ENCODE measurements around the gene OR14C36. TPM values are rescaled to one million over a fixed set of nuclear protein-coding genes. Genes with fewer than 3 reads are reported as not detected.
"Not testable (repeated sequence)": the region's sequence is repeated elsewhere in the genome, so short reads cannot be mapped to it uniquely, and the experiment has no call there.

OR14C36 gene, protein sequence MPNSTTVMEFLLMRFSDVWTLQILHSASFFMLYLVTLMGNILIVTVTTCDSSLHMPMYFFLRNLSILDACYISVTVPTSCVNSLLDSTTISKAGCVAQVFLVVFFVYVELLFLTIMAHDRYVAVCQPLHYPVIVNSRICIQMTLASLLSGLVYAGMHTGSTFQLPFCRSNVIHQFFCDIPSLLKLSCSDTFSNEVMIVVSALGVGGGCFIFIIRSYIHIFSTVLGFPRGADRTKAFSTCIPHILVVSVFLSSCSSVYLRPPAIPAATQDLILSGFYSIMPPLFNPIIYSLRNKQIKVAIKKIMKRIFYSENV
- not detected for total RNA-seq
- long read RNA-seq = 0 reads

DNA sequence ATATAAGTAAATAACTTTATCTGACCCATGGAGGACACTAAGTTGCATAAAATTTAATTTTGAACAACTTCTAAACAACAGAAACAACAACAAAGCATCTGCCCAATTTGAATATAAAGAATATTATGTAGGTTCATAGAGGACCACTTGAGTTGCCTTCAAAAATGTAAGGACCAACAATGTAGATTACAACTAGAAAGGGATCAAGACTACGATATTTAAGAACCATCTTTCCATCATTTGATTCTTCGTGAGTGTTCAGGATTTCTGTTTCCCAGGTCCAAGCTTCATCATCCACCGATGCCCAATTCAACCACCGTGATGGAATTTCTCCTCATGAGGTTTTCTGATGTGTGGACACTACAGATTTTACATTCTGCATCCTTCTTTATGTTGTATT lies at the start of gene OR14C36:
OR14C36 (plus strand) TSS at position 301 of the 400 bp plus-strand sequence; CDS start at position 301, 0 bp downstream.
- intact Hi-C loops (cut with DNase I) = no loop called here
- DNase-seq (ENCODE audit: low spot score) = no peak

DNA sequence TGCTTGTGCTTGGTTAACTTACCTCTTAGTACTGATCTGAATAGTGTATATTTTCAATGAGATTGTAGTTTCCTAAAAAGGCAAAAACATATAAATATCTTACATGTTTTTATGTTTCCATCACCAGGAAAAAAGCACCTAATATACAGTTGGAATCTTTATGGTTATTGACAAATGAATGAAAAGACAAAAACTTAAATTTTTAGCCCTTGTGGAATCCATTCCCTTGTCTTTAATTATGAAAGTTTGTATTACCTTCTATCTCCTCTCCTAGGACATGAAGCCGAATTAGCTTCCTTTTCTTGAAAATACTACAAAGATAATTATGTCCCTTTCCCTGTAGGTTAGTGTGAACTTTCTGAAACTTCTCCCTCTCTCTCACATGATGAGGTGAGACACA lies 45.3 kb upstream of the OR14C36 start, which contains the start of gene OR2T12:
OR2T12 (minus strand) TSS at position 101 of the 400 bp plus-strand sequence. CDS start 7,846 bp downstream, outside the sequence.
- DNase-seq (ENCODE audit: low spot score) = no peak
- intact Hi-C loops (cut with DNase I) = no loop called here

DNA sequence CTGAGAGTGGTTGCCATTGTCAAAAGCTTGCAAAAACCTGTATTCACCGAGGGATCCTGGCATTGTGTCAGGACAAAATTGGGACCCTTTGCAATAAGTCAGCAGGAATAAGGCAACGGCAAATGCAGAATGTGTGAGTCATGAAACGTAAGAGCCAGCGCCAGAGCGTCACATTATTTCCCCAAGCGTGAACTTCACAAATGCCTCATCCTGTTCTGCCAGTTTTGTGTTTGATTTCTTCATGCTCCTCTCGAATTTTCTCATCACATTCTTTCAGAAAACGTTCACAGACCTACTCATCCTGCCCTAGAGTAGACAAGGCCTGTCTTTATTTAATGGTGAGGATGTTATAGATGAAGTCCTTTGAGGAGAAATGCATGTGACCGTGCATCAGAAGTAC lies 42.9 kb upstream of the OR14C36 start:
- intact Hi-C loops (cut with DNase I); DNase-seq (ENCODE audit: low spot score): not testable (repeated sequence)

DNA sequence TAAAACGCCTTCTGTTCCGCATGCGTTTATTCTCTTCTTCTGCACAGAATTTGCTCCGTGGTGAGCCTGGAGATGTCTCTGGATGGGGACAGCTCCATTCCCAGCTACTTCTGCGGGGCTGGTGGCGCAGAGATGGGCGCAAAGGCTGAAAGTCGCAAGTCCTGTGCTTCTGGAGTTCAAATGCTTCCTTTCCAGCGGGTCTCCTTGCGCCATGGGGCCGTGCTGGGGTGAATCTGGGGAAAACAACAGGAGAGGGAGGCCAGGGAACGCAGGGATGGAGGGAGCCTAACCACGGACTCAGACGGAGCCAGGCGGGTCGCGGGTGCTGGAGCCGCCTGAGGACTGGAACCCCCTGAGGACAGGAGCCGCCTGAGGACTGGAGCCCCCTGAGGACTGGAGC lies 42.5 kb upstream of the OR14C36 start:
- intact Hi-C loops (cut with DNase I) = no loop called here
- no peak for DNase-seq (ENCODE audit: low spot score)

DNA sequence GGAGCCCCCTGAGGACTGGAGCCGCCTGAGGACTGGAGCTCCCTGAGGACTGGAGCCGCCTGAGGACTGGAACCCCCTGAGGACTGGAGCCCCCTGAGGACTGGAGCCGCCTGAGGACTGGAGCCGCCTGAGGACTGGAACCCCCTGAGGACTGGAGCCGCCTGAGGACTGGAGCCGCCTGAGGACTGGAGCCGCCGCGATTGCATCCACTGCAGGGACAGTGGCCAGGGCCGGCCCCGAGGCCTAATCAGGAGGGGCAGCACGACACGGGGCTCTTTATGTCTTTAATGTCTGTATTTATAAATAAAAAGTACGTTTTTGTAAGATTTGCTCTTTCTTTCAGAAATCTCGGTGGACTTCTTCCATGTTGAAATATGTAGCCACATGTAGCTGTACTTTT lies 41.8 kb upstream of the OR14C36 start:
- DNase-seq (ENCODE audit: low spot score); intact Hi-C loops (cut with DNase I): not testable (repeated sequence)

DNA sequence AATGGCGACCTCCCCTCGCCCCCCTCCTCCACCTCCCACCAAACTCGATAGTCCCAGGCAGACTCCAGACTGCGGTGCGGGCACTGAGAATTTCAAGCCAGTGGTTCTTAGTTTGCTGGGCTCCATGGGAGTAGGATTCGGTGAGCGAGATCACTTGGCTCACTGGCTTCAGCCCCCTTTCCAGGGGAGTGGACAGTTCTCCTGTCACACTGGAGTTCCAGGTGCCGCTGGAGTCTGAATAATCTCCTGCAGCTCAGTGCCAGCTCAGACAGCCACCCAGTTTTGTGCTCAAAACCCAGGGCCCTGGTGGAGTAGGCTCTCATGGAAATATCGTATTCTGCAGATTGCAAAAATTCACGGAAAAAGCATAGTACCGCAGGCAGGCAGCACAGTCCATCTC lies 31.8 kb upstream of the OR14C36 start:
- DNase-seq (ENCODE audit: low spot score) = no peak
- intact Hi-C loops (cut with DNase I) = no loop called here

DNA sequence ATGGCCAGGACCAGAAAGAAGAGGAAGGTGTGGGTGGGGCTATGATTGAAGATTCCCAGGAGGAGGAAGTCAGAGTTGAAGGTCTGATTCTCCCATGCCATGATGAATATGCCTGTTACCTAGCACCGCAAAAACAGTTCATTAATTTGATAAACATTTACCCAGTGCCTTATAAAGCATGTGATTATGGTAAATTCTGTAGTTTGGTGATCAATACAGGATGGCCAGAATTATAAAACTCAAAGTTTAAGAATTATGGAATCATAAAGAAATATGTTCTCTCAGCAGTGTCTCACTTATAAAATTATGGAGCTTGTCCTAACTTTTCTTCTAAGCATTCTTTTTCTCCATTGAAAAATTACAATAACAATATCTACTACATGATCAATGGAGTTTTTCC lies 24.1 kb upstream of the OR14C36 start, which contains the start of gene OR2M7:
OR2M7 (minus strand) TSS at position 101 of the 400 bp plus-strand sequence; CDS start at position 101, 0 bp downstream.
- intact Hi-C loops (cut with DNase I) = no loop called here
- no peak for DNase-seq (ENCODE audit: low spot score)

DNA sequence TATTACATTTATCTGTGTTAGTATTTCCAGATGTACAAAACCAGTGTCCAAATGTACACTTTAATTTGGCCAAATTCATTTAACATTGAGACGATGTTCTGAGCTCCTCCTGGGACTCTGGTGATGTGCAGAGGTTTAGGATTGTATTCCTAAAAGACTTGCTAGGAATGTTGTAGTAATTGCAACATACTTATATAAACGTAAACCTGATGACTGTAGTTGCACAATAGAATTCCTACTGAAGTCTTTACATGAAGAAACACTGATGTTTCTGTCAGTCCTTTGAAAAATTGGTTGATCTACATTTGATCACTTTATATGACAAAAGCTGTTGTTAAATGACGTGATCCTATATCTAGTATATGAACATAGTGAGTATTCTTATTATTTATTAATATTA lies 5.1 kb upstream of the OR14C36 start:
- intact Hi-C loops (cut with DNase I) = no loop called here
- no peak for DNase-seq (ENCODE audit: low spot score)

DNA sequence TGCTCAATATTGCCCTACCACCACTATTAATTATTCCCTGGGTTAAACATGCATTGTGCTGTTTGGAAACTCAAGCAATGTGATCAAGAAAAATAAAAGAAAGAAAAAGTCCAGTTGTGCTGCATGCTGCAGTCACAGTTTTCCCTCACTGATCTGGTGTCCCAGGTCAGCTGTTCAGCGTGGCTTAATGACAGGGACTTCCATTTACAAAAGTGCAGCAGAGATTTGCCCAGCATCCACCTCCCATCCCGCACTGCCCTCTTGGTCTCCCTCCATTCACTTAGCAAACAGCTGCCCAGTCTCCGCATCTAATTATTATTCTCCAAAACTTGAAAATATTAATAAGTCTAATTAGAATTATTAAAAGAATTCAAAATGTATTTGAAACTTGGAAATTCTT lies 10.8 kb downstream of the OR14C36 start:
- intact Hi-C loops (cut with DNase I) = no loop called here

DNA sequence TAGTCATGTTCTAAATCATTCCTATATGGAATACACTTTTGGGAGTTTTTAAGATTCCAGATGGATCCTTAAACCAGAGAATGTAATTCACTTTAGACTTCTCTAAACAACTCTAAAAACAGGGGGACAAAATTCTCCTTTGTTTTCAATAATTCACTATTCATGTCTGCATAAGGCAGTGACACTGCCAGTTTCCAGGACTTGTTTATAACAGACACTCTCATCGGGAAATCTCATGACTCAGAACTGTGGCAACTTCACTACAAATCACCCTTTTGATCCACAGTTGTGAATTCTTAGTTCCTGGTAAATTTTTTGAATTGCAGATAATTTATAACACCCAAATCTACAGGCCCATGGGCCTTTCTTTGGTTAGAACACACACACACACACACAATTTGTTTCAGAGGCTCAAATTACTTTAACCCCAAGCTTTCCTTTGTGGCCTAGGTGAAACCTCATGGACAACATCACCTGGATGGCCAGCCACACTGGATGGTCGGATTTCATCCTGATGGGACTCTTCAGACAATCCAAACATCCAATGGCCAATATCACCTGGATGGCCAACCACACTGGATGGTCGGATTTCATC lies 12.6 kb downstream of the OR14C36 start, which contains the start of gene OR2T4:
OR2T4 (plus strand) TSS at position 545 of the 595 bp plus-strand sequence; CDS start at position 545, 0 bp downstream.
- intact Hi-C loops (cut with DNase I) = no loop called here
- no peak for DNase-seq (ENCODE audit: low spot score)

More for the DNA sequence above, 10.8 kb downstream of the OR14C36 start:
- no peak for DNase-seq (ENCODE audit: low spot score)

DNA sequence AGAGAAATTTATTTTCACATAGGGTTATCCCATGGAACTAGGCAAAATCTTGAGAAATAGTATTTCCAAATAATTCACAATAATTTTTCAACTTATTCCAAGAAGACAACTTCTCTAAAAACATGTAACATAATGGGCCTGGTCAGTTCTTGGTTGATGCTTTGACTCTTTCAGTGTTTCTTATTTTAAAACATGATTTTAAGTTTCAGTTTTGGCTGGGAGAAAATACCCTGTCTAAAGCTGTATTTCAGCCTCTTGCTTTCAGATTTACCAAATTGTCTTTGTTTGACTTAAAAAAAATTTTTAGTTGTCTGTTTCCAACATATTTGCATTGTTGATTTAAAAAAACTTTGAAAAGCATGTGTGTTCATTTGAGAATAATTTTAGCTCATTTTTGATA lies 18.0 kb downstream of the OR14C36 start:
- intact Hi-C loops (cut with DNase I) = no loop called here
- DNase-seq (ENCODE audit: low spot score) = no peak

DNA sequence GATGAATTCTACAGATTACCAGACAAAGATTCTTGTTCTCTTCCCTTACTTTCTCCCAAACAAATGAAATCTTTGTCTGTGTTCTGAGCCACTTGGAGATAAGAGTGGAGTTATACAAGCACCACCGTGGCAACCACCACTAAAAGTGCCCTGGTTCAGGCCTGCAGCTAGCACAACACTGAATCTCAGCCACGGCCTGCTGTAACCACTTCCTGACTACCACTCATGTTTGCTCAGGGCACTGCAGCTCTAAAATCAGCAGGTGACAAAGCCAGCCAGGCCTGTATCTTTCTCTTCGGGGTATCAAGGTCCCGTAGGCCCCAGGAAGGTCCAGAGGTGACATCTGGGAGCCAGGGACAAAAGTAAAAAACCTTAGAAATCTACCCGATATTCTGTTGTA lies 23.8 kb downstream of the OR14C36 start:
- no peak for DNase-seq (ENCODE audit: low spot score)
- intact Hi-C loops (cut with DNase I) = no loop called here

DNA sequence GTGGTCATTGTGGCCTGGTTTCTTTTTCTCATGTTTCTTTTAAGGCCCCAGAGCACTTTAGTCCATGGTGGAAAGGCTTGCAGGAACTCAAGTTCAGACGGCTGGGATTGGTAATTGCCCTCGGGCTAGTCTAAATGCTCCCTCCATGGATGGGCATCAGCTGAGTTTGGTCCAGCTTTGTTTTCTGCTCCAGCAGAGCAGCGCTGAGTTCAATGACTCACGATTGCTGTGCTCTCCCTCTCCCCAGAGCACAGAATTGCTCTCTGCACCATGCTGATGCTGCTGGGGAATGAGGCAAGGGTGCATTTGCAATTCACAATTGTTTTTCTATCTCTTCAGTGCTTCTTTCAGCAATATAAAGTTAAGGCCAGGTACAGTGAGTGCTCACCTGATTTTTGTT lies 25.2 kb downstream of the OR14C36 start:
- DNase-seq (ENCODE audit: low spot score) = no peak
- intact Hi-C loops (cut with DNase I) = no loop called here

DNA sequence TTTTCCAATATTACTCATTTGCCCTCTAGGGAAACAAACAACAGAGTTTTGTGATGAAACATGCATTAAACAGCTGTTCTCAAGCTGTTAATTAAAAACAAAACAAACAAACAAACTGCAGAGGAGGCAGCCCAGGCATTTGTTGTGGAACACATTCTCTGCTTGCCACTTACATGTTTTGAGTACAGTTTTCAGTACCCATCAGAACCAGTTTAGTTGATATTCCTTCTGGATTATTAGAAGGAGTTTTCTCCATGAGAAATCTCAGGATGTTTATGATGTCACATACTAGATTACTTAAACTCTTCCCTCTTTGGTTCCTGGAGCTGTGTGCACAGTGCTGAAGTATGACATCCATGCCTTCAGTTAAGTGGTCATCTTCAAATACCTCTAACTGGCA lies 26.9 kb downstream of the OR14C36 start, which contains the start of gene OR2T6:
OR2T6 (plus strand) TSS at position 301 of the 400 bp plus-strand sequence. CDS start 11,863 bp downstream, outside the sequence.
- intact Hi-C loops (cut with DNase I) = no loop called here
- DNase-seq (ENCODE audit: low spot score) = no peak

DNA sequence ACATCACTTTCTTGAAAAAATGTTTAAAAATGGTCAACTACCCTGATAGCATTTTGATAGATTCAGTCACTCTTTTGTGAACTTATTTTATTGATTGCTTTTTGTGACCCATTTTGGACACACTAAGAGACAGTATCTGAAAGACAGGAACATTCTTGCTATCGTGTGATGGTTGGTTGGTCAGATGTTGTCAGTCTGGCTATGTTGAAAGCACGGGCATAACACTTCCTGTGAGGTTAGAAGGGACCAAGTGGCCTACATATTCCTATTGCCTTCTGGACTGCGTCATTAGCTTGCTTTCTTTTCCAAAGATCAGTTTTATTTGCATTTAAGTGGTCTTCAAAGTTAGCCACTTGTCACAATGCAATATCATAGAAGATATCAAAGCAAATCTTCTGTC lies 28.3 kb downstream of the OR14C36 start:
- intact Hi-C loops (cut with DNase I) = no loop called here
- no peak for DNase-seq (ENCODE audit: low spot score)

DNA sequence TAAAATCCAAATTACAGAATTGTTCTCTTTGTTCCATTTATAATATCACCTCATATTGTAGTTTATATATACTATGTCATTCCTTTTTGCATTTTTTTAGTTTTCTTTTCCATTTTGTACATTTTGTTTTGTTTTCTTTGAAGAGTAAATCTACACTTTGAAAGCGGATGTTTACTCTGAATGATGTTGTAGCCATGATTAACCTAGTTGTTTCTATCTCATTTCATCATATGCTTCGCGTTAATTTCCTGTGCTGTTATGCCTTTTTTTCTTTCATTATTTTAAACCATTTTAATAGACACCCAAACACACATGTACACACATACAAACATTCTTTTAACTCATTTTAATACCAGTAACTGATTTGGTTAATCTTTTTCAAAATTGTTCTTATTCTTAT lies 32.3 kb downstream of the OR14C36 start:
- DNase-seq (ENCODE audit: low spot score) = no peak
- intact Hi-C loops (cut with DNase I) = no loop called here

DNA sequence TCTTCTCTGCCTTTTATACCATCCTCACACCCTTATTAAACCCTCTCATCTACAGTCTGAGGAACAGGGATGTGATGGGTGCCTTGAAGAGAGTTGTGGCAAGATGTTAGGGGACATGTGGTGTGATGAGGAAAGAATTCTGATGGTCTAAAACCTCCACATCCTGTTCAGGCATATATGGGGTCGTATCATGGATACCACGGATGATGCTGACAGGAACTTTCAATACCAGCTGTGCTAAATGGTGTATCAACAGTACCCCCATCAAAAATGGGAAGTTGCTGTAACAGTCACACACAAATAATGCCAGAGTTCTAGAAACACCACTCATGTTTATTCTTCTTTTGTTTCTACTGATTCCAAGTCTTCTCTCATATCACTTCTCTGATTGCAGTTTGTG lies 39.9 kb downstream of the OR14C36 start:
- DNase-seq (ENCODE audit: low spot score) = no peak
- intact Hi-C loops (cut with DNase I) = no loop called here

DNA sequence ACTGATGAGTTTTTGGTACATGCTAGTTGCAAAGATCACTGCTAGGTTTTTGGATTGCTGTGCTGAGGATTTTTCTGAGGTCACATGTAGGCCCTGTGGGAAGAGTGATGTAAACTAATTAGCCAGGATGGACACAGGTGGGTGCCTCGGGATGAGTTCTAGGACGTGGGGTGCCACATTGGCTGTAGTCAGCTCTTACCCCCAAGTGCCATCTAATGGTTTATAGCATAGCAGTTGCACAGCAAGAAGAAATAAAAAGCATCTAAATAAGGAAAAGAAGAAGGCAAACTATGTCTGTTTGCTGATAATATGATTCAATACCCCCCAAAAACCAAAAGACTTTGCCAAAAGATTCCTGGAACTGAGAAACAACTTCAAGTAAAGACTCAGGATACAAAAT lies 44.5 kb downstream of the OR14C36 start:
- intact Hi-C loops (cut with DNase I) = no loop called here

More for the DNA sequence above, 44.5 kb downstream of the OR14C36 start:
- no peak for DNase-seq (ENCODE audit: low spot score)

Measured in cardiac septum (tissue), 1 donor.